H1 (cell line): ENCODE measurements around the gene IKZF3. TPM values are rescaled to one million over a fixed set of nuclear protein-coding genes. Genes with fewer than 3 reads are reported as not detected.

Experiments used
- CTCF ChIA-PET: fragments of 300-600 bp; sonication (Branson Sonifier 250); formaldehyde crosslinking; loops from one replicate; lab custom pipeline; 2021; ENCODE audit not compliant: partially characterized antibody; lab: Charles Lee
- POLR2A ChIA-PET: fragments of 300-600 bp; sonication (Branson Sonifier 250); formaldehyde crosslinking; loops from one replicate; lab custom pipeline; 2021; ENCODE audit warnings: inconsistent platforms; ENCODE audit not compliant: partially characterized antibody; lab: Charles Lee
- DNase-seq, 2 experiments: peaks; one replicate each; pipeline versions ENCODE4 v3.0.0 to v3.0.0-alpha.2; 2010 to 2022; ENCODE audit warnings: low spot score in 2 of 2, low read depth in 1 of 2, mixed read lengths in 1 of 2
- FAIRE-seq: peaks from 2 replicates; lab custom pipeline; 2011; peaks lifted over from hg19 to GRCh38; lab: Jason Lieb, UNC
- H2AFZ ChIP-seq: 2 replicates; pipeline ENCODE4 v1.8.1; 2012; ENCODE audit warnings: low read length, inconsistent platforms
- H2AK5ac ChIP-seq: 2 replicates; pipeline ENCODE4 v1.6.1; 2013; ENCODE audit warnings: low read depth, low read length
- H2BK120ac ChIP-seq: replicated peaks from 2 replicates; pipeline ENCODE3; 2013; ENCODE audit warnings: low read depth, low read length, inconsistent platforms
- H2BK12ac ChIP-seq: 2 replicates; pipeline ENCODE4 v1.6.1; 2013; ENCODE audit warnings: low read depth, low read length
- H2BK15ac ChIP-seq: 2 replicates; pipeline ENCODE4 v1.6.1; 2013; ENCODE audit warnings: low read length
- H2BK20ac ChIP-seq: 2 replicates; pipeline ENCODE4 v1.6.1; 2013; ENCODE audit warnings: low read length
- H2BK5ac ChIP-seq: 2 replicates; pipeline ENCODE4 v1.6.1; 2013; ENCODE audit warnings: low read depth, low read length
- H3K14ac ChIP-seq: 2 replicates; pipeline ENCODE4 v1.6.1; 2013; ENCODE audit warnings: inconsistent platforms; ENCODE audit not compliant: insufficient read length
- H3K18ac ChIP-seq: 2 replicates; pipeline ENCODE4 v1.6.1; 2013; ENCODE audit warnings: low read length; ENCODE audit errors: extremely low read depth
- H3K23ac ChIP-seq: 2 replicates; pipeline ENCODE4 v1.6.1; 2013; ENCODE audit warnings: inconsistent platforms; ENCODE audit not compliant: insufficient read length
- H3K23me2 ChIP-seq: 2 replicates; pipeline ENCODE4 v1.6.1; 2013; ENCODE audit warnings: low read depth, low read length
- H3K27ac ChIP-seq: 2 replicates; pipeline ENCODE4 v1.6.1; 2011; ENCODE audit warnings: low read depth, low read length, inconsistent platforms
- H3K27me3 ChIP-seq, 4 experiments: replicated peaks in 1 of 4; 1 replicate in 1 of 4; 2 replicates in 3 of 4; pipeline versions ENCODE4 v1.6.1 to v1.8.1; 2011 to 2013; ENCODE audit warnings: low read length in 3 of 4, mild to moderate bottlenecking in 3 of 4, inconsistent platforms in 2 of 4, mixed read lengths in 2 of 4, moderate library complexity in 1 of 4; ENCODE audit not compliant: control insufficient read depth in 3 of 4, insufficient read depth in 3 of 4; ENCODE audit errors: extremely low read depth in 1 of 4
- H3K36me3 ChIP-seq, 4 experiments: 2 replicates each; pipeline versions ENCODE4 v1.6.1 to v1.8.1; 2011 to 2013; ENCODE audit warnings: mild to moderate bottlenecking in 4 of 4, low read length in 3 of 4, moderate library complexity in 2 of 4, control low read depth in 1 of 4, inconsistent platforms in 1 of 4; ENCODE audit not compliant: insufficient read depth in 4 of 4, control insufficient read depth in 2 of 4
- H3K4ac ChIP-seq: replicated peaks from 2 replicates; pipeline ENCODE3; 2013; ENCODE audit warnings: low read length, low read depth, mixed read lengths, inconsistent platforms; ENCODE audit not compliant: insufficient read length
- H3K4me1 ChIP-seq, 4 experiments: replicated peaks in 1 of 4; 1 replicate in 1 of 4; 2 replicates in 3 of 4; pipeline versions ENCODE4 v1.6.1 to v1.8.1; 2011 to 2013; ENCODE audit warnings: low read length in 3 of 4, inconsistent platforms in 2 of 4, mixed read lengths in 1 of 4; ENCODE audit not compliant: insufficient read depth in 4 of 4, control insufficient read depth in 3 of 4
- H3K4me2 ChIP-seq, 2 experiments: 2 replicates each; pipeline versions ENCODE4 v1.6.1 to v1.8.1; 2011 to 2013; ENCODE audit warnings: low read depth in 2 of 2, low read length in 2 of 2, control low read depth in 1 of 2, inconsistent platforms in 1 of 2, mild to moderate bottlenecking in 1 of 2; ENCODE audit not compliant: insufficient read depth in 1 of 2
- H3K4me3 ChIP-seq, 4 experiments: fragments of 200-600, 300-600 bp in 1 of 4; sonication (generic), shearing (Covaris generic), sonication (Bioruptor Twin) in 1 of 4; 2 replicates each; pipeline versions ENCODE4 v1.5.1 to v1.8.1; 2011 to 2016; ENCODE audit warnings: low read length in 4 of 4, low read depth in 3 of 4, control low read depth in 2 of 4, inconsistent platforms in 2 of 4, mild to moderate bottlenecking in 2 of 4, mixed read lengths in 1 of 4, moderate library complexity in 1 of 4; ENCODE audit not compliant: insufficient read depth in 2 of 4; ENCODE audit errors: extremely low read depth in 1 of 4
- H3K56ac ChIP-seq: replicated peaks from 2 replicates; pipeline ENCODE3; 2013; ENCODE audit warnings: low read depth, mild to moderate bottlenecking, mixed read lengths, low read length, inconsistent platforms; ENCODE audit not compliant: insufficient read length
- H3K79me1 ChIP-seq: 2 replicates; pipeline ENCODE4 v1.6.1; 2013; ENCODE audit warnings: low read depth, low read length, control low read depth
- H3K79me2 ChIP-seq, 2 experiments: 2 replicates each; pipeline versions ENCODE4 v1.6.1 to v1.8.1; 2012 to 2013; ENCODE audit warnings: low read length in 2 of 2, mild to moderate bottlenecking in 2 of 2, inconsistent platforms in 1 of 2; ENCODE audit not compliant: insufficient read depth in 2 of 2, control insufficient read depth in 1 of 2
- H3K9ac ChIP-seq, 4 experiments: replicated peaks in 1 of 4; 1 replicate in 1 of 4; 2 replicates in 3 of 4; pipeline versions ENCODE4 v1.6.1 to v1.8.1; 2011 to 2013; ENCODE audit warnings: low read depth in 3 of 4, low read length in 3 of 4, control low read depth in 2 of 4, mild to moderate bottlenecking in 2 of 4, moderate library complexity in 2 of 4, inconsistent platforms in 1 of 4; ENCODE audit errors: extremely low read depth in 1 of 4
- H3K9me3 ChIP-seq, 2 experiments: 2 replicates each; pipeline versions ENCODE4 v1.6.1 to v1.8.1; 2012 to 2013; ENCODE audit warnings: mild to moderate bottlenecking in 2 of 2, moderate library complexity in 2 of 2, control low read depth in 1 of 2, inconsistent platforms in 1 of 2, low read depth in 1 of 2, low read length in 1 of 2, mixed read lengths in 1 of 2; ENCODE audit not compliant: insufficient read depth in 2 of 2
- H4K20me1 ChIP-seq, 2 experiments: replicated peaks in 1 of 2; 2 replicates each; pipeline versions ENCODE3 to v1.8.1; 2011 to 2013; ENCODE audit warnings: inconsistent platforms in 2 of 2, low read length in 2 of 2, mild to moderate bottlenecking in 1 of 2; ENCODE audit not compliant: insufficient read depth in 2 of 2, control insufficient read depth in 1 of 2
- H4K5ac ChIP-seq: 2 replicates; pipeline ENCODE4 v1.6.1; 2013; ENCODE audit warnings: low read length, low read depth, mixed read lengths, inconsistent platforms; ENCODE audit not compliant: insufficient read length
- H4K8ac ChIP-seq: 2 replicates; pipeline ENCODE4 v1.8.0; 2013; ENCODE audit warnings: mild to moderate bottlenecking, moderate library complexity, low read length, inconsistent platforms; ENCODE audit not compliant: insufficient read depth; ENCODE audit errors: extremely low read depth
- H4K91ac ChIP-seq: replicated peaks from 2 replicates; pipeline ENCODE3; 2013; ENCODE audit warnings: low read length, mixed read lengths, inconsistent platforms; ENCODE audit not compliant: insufficient read length
- KDM1A ChIP-seq: fragments of 200-600, 300-600 bp; sonication (generic); IDR thresholded peaks from 2 replicates; pipeline ENCODE4 v1.7.1; 2016; ENCODE audit warnings: mild to moderate bottlenecking, low read length, borderline replicate concordance
- RNF2 ChIP-seq: fragments of 200-900, 300-1000 bp; sonication (generic); IDR thresholded peaks from 2 replicates; pipeline ENCODE4 v1.7.1; 2016; ENCODE audit warnings: borderline replicate concordance, low read depth, mild to moderate bottlenecking, antibody characterized with exemption, low read length; ENCODE audit not compliant: poor library complexity, severe bottlenecking; ENCODE audit errors: missing control alignments
- WGBS, 2 experiments: shearing (Covaris generic) in 1 of 2; methylation state at CpG; one replicate each; pipeline versions ENCODE4 v1.1.6 to v1.1.7; 2013 to 2015; ENCODE audit warnings: low lambda C conversion rate in 2 of 2, mixed read lengths in 2 of 2, inconsistent platforms in 1 of 2, low coverage in 1 of 2, missing lambda C conversion rate in 1 of 2; ENCODE audit not compliant: insufficient replicate concordance in 2 of 2, insufficient coverage in 1 of 2, insufficient read length in 1 of 2; ENCODE audit errors: extremely low coverage in 1 of 2, missing lambda C conversion rate in 1 of 2; 5-methylcytosine and 5-hydroxymethylcytosine counted together
- polyA plus RNA-seq, 7 experiments: library from polyadenylated mRNA; depleted of rRNA in 3 of 7; stranded (reverse) in 5 of 7; unstranded in 2 of 7; fragments of >200 nt in 5 of 7; fragments of 200-250 nt in 2 of 7; gene quantifications; 1 replicate in 5 of 7; 2 replicates in 1 of 7; 4 replicates in 1 of 7; pipeline versions ENCODE4 v1.2.1 to v1.2.3, GENCODE V29; 2011 to 2013; ENCODE audit warnings: missing spikeins in 2 of 7, mixed read lengths in 2 of 7
- total RNA-seq: library from RNA; stranded (reverse); fragmentation: NEBNext Ultra II Directional; extraction: Animal tissue kit (Norgen Biotek cat#: 25700); gene quantifications from 2 replicates; pipeline ENCODE4 v1.2.1, GENCODE V29; 2021

Gene IKZF3
- total and polyA plus RNA-seq, 2 of the 8 experiments (the other 6 are each of a cell fraction or from before 2014, with no cell fraction given): 0.23 to 0.56 TPM

- Histone ChIP-seq H3K23ac (no peak overlapping the region), H4K20me1 (peaks cover 7 to 18% of the 10 kb centered on the region in 2 experiments), H2BK120ac (no peak overlapping the region), H3K4ac (no peak overlapping the region), H3K23me2 (no peaks in the 10 kb centered on the region), H3K56ac (no peak overlapping the region), H2AK5ac (no peak overlapping the region), H3K9ac (no peak overlapping the region), H3K79me2 (no peaks in the 10 kb centered on the region), H3K79me1 (peaks cover 2% of the 10 kb centered on the region), H2BK20ac (no peak overlapping the region), H3K36me3 (peaks cover 34 to 79% (median 57%) of the 10 kb centered on the region in 4 experiments), H3K4me1 (peaks cover 0 to 7% (median 4%) of the 10 kb centered on the region in 4 experiments; a peak in 6 of 7 replicates), H3K4me2 (no peak overlapping the region), H3K14ac (no peak overlapping the region), H2BK15ac (no peak overlapping the region), H3K18ac (no peak overlapping the region), H4K5ac (no peak overlapping the region), H4K8ac (no peak overlapping the region), H3K27me3 (no peaks in the 10 kb centered on the region), H3K9me3 (no peaks in the 10 kb centered on the region), H2AFZ (no peak overlapping the region), H4K91ac (no peak overlapping the region), H3K4me3 (no peak overlapping the region), H2BK5ac (no peak overlapping the region), H3K27ac (no peak overlapping the region), H2BK12ac (no peak overlapping the region)
- CTCF ChIA-PET: interaction anchor here (0.6 to 1.2 kb wide), 4 partner anchors 9 to 100 kb away, joined by 3 read pairs; no protein-coding TSS in a partner anchor
- WGBS, 2 experiments: 91% methylated on average over 4 of the region's 6 CpGs; no CpG with 5 or more reads in 1 of the 2 experiments
- DNase-seq: no peak
- no peak for FAIRE-seq
- peak; percentile 73 for TF ChIP-seq KDM1A
- TF ChIP-seq RNF2: no peak
- POLR2A ChIA-PET: interaction anchor here (0.8 to 1.8 kb wide), 6 partner anchors 12 to 45 kb away, joined by 3 to 6 read pairs (median 3); no protein-coding TSS in a partner anchor
Observed at GRCh38 chr17:39722104-39722503, 142.0 kb downstream of the IKZF3 start.
